GM23338 (cell line): ENCODE data around the gene LNPEP. TPM values are rescaled to one million over a fixed set of nuclear protein-coding genes. Genes with fewer than 3 reads are reported as not detected.

Experiments used
- ATAC-seq: fragments of 200-7000 bp; cut with Tn5 transposase; 3 replicates; pipeline ENCODE4 v1.9.1; 2020
- DNase-seq: peaks from one replicate; pipeline ENCODE4 v3.0.0-alpha.2; 2015; ENCODE audit warnings: low spot score
- H2AFZ ChIP-seq: fragments of 200-600 bp; sonication (generic); 2 replicates; pipeline ENCODE4 v1.8.0; 2016; ENCODE audit warnings: antibody characterized with exemption, mild to moderate bottlenecking, moderate library complexity
- H3F3A ChIP-seq: fragments of 200-600 bp; sonication (generic); replicated peaks from 2 replicates; pipeline ENCODE4 v1.8.0; 2017; ENCODE audit warnings: antibody characterized with exemption, mixed run types, low read depth
- H3K27ac ChIP-seq: fragments of 200-600 bp; sonication (generic); 2 replicates; pipeline ENCODE4 v1.6.1; 2016; ENCODE audit warnings: low read depth
- H3K27me3 ChIP-seq: fragments of 200-600 bp; sonication (generic); 2 replicates; pipeline ENCODE4 v1.8.0; 2016; ENCODE audit warnings: mild to moderate bottlenecking, mixed run types, moderate library complexity; ENCODE audit not compliant: insufficient read depth
- H3K36me3 ChIP-seq: fragments of 200-600 bp; sonication (generic); 2 replicates; pipeline ENCODE4 v1.8.0; 2016; ENCODE audit warnings: mild to moderate bottlenecking; ENCODE audit not compliant: insufficient read depth
- H3K4me1 ChIP-seq: fragments of 200-600 bp; sonication (generic); 2 replicates; pipeline ENCODE4 v1.8.0; 2016; ENCODE audit warnings: mild to moderate bottlenecking, moderate library complexity; ENCODE audit not compliant: insufficient read depth
- H3K4me2 ChIP-seq: fragments of 200-600 bp; sonication (generic); 2 replicates; pipeline ENCODE4 v1.7.1; 2017; ENCODE audit warnings: mixed run types
- H3K4me3 ChIP-seq: fragments of 200-600 bp; sonication (generic); 2 replicates; pipeline ENCODE4 v1.6.1; 2016; ENCODE audit warnings: mixed run types
- H3K79me2 ChIP-seq: fragments of 200-600 bp; sonication (generic); replicated peaks from 2 replicates; pipeline ENCODE4 v1.8.0; 2017; ENCODE audit warnings: mild to moderate bottlenecking; ENCODE audit not compliant: insufficient read depth
- H3K9me2 ChIP-seq: fragments of 200-600 bp; sonication (generic); 2 replicates; pipeline ENCODE4 v1.8.0; 2017; ENCODE audit not compliant: insufficient read depth
- H4K20me1 ChIP-seq: fragments of 200-600 bp; sonication (generic); replicated peaks from 2 replicates; pipeline ENCODE4 v1.8.0; 2017; ENCODE audit warnings: mild to moderate bottlenecking; ENCODE audit not compliant: insufficient read depth
- H3K27ac Mint-ChIP-seq: 2 replicates; pipeline ENCODE4 v1.8.0; 2020; ENCODE audit warnings: inconsistent platforms, mild to moderate bottlenecking, moderate library complexity, mixed read lengths
- H3K27me3 Mint-ChIP-seq: 3 replicates; pipeline ENCODE4 v1.8.0; 2022; ENCODE audit warnings: low read depth, mild to moderate bottlenecking, moderate library complexity, mixed read lengths, inconsistent platforms; ENCODE audit not compliant: insufficient read depth, poor library complexity
- H3K36me3 Mint-ChIP-seq: 3 replicates; pipeline ENCODE4 v1.8.0; 2021; ENCODE audit warnings: low read depth, mild to moderate bottlenecking, inconsistent platforms, moderate library complexity, mixed read lengths
- H3K4me1 Mint-ChIP-seq: 3 replicates; pipeline ENCODE4 v1.8.0; 2020; ENCODE audit warnings: mild to moderate bottlenecking, inconsistent platforms, mixed read lengths
- H3K4me3 Mint-ChIP-seq: 3 replicates; pipeline ENCODE4 v1.8.0; 2021; ENCODE audit warnings: moderate library complexity, mild to moderate bottlenecking, inconsistent platforms, mixed read lengths
- H3K9me3 Mint-ChIP-seq: 3 replicates; pipeline ENCODE4 v1.8.0; 2020; ENCODE audit warnings: moderate library complexity, mild to moderate bottlenecking, inconsistent platforms, mixed read lengths
- CTCF ChIP-seq, 2 experiments: fragments of 200-600 bp in 1 of 2; sonication (generic) in 1 of 2; conservative IDR thresholded peaks; 2 replicates each; pipeline versions ENCODE4 v1.5.1 to v1.6.1; 2016 to 2017; ENCODE audit warnings: antibody characterized with exemption in 2 of 2, low read depth in 2 of 2, mild to moderate bottlenecking in 2 of 2, moderate library complexity in 1 of 2
- ETS1 ChIP-seq: IDR thresholded peaks from 2 replicates; pipeline ENCODE4 v1.6.1; 2016; ENCODE audit warnings: antibody characterized with exemption
- EZH2 ChIP-seq: fragments of 200-600 bp; sonication (generic); IDR thresholded peaks from one replicate; pipeline ENCODE4 v1.8.0; 2017; ENCODE audit warnings: antibody characterized with exemption, mild to moderate bottlenecking, low read depth; ENCODE audit not compliant: unreplicated experiment
- EZH2phosphoT487 ChIP-seq: fragments of 200-600 bp; sonication (generic); IDR thresholded peaks from one replicate; pipeline ENCODE4 v1.8.1; 2018; ENCODE audit warnings: antibody characterized with exemption; ENCODE audit not compliant: unreplicated experiment
- JUNB ChIP-seq: IDR thresholded peaks from one replicate; pipeline ENCODE4 v1.6.1; 2016; ENCODE audit warnings: antibody characterized with exemption; ENCODE audit not compliant: unreplicated experiment
- NANOG ChIP-seq: IDR thresholded peaks from 2 replicates; pipeline ENCODE4 v1.6.1; 2016; ENCODE audit warnings: antibody characterized with exemption, borderline replicate concordance
- POLR2AphosphoS5 ChIP-seq: IDR thresholded peaks from 2 replicates; pipeline ENCODE4 v1.6.1; 2016; ENCODE audit warnings: antibody characterized with exemption, low read depth
- REST ChIP-seq: IDR thresholded peaks from one replicate; pipeline ENCODE4 v1.6.1; 2018; ENCODE audit warnings: antibody characterized with exemption; ENCODE audit not compliant: unreplicated experiment
- STAT1 ChIP-seq: IDR thresholded peaks from one replicate; pipeline ENCODE4 v1.6.1; 2016; ENCODE audit warnings: antibody characterized with exemption; ENCODE audit not compliant: unreplicated experiment
- ZNF114 ChIP-seq: fragments of 250-450 bp; sonication (Bioruptor Pico); IDR thresholded peaks from 2 replicates; pipeline ENCODE4 v1.5.0; 2020; ENCODE audit warnings: mild to moderate bottlenecking, moderate library complexity
- ZNF331 ChIP-seq: fragments of 250-450 bp; sonication (Bioruptor Pico); IDR thresholded peaks from 2 replicates; pipeline ENCODE4 v1.5.0; 2020; ENCODE audit warnings: low read depth, mild to moderate bottlenecking, moderate library complexity
- polyA plus RNA-seq: library from polyadenylated mRNA; unstranded; fragments of >200 nt; fragmentation: Nextera tagmentation; extraction: Ambion mirVana; gene quantifications from 2 replicates; pipeline ENCODE4 v1.2.1, GENCODE V29; 2016
- total RNA-seq: library from RNA; depleted of rRNA; stranded (reverse); fragments of >200 nt; shearing (Covaris generic); gene quantifications from 2 replicates; pipeline ENCODE4 v1.2.3, GENCODE V29; 2014

The LNPEP gene
- total and polyA plus RNA-seq, 2 experiments from 2014 or later, result 1.2 to 8.3 TPM

GRCh38 chr5:96986450-96986849 lies 50.6 kb downstream of the LNPEP start (continued):
- no peak for TF ChIP-seq POLR2AphosphoS5
- no peak for TF ChIP-seq ETS1
- TF ChIP-seq ZNF331 (CRISPR knock-in tag), result no peak
- no peak for TF ChIP-seq JUNB
- no peak for TF ChIP-seq NANOG
- TF ChIP-seq REST, result no peak

GRCh38 chr5:96990102-96990501 lies 54.2 kb downstream of the LNPEP start:
- DNase-seq, result no peak
- no peaks in the 10 kb centered on the region for H3K36me3 Mint-ChIP-seq
- H2AFZ ChIP-seq, result no peak overlapping the region
- H3K4me1 ChIP-seq, result no peaks in the 10 kb centered on the region
- H3K27me3 Mint-ChIP-seq, result no peaks in the 10 kb centered on the region
- H3K4me3 ChIP-seq, result no peak overlapping the region
- no peaks in the 10 kb centered on the region for H3K36me3 ChIP-seq
- H3K9me3 Mint-ChIP-seq, result no peaks in the 10 kb centered on the region
- no peak for ATAC-seq
- no peaks in the 10 kb centered on the region for H4K20me1 ChIP-seq
- H3F3A ChIP-seq, result no peaks in the 10 kb centered on the region
- no peaks in the 10 kb centered on the region for H3K79me2 ChIP-seq
- H3K4me2 ChIP-seq, result no peak overlapping the region
- no peak overlapping the region for H3K4me3 Mint-ChIP-seq
- no peak overlapping the region for H3K27ac ChIP-seq
- peaks cover 4% of the 10 kb centered on the region; the same call in 1 of the 3 replicates for H3K4me1 Mint-ChIP-seq
- H3K27me3 ChIP-seq, result no peaks in the 10 kb centered on the region
- H3K27ac Mint-ChIP-seq, result no peak overlapping the region
- no peaks in the 10 kb centered on the region for H3K9me2 ChIP-seq
- TF ChIP-seq JUNB, result no peak
- no peak for TF ChIP-seq ZNF114 (CRISPR knock-in tag)
- no peak for TF ChIP-seq POLR2AphosphoS5
- TF ChIP-seq REST, result no peak
- no peak for TF ChIP-seq ZNF331 (CRISPR knock-in tag)
- TF ChIP-seq CTCF (conservative IDR thresholded peaks at IDR 0.05; ENCODE audit: low read depth in 2 of 2), result no peak
- TF ChIP-seq ETS1, result no peak
- no peak for TF ChIP-seq NANOG
- no peak for TF ChIP-seq EZH2
- no peak for TF ChIP-seq EZH2phosphoT487
- no peak for TF ChIP-seq STAT1
